K562 (cell line): ENCODE results near the gene RGMB. TPM values are rescaled to one million over a fixed set of nuclear protein-coding genes. Genes with fewer than 3 reads are reported as not detected.
"Not testable (repeated sequence)": the region's sequence is repeated elsewhere in the genome, so short reads cannot be mapped to it uniquely, and the experiment has no call there.

Experiments used
- ATAC-seq: fragments of 200-7000 bp; cut with Tn5 transposase; 3 replicates; pipeline ENCODE4 v1.9.1; 2020; ENCODE audit warnings: moderate library complexity
- BruUV-seq: library from RNA; stranded (reverse); fragments of 400-500 nt; replicated peaks from 2 replicates; lab custom pipeline; 2021; lab: Mats Ljungman, UMichigan
- CTCF ChIA-PET: fragments of 300-600 bp; formaldehyde crosslinking; extraction: SDS; loops from one replicate; lab custom pipeline; 2021; ENCODE audit warnings: low intra/inter-chr PET ratio; lab: Yijun Ruan, JAX
- POLR2A ChIA-PET: fragments of 300-600, 350-650 bp; sonication (Branson Sonifier 250); formaldehyde crosslinking; extraction: SDS; loops from one replicate; lab custom pipeline; 2021; ENCODE audit warnings: antibody characterized with exemption, inconsistent platforms; lab: Yijun Ruan, JAX
- DNase-seq, 4 experiments: peaks; one replicate each; pipeline versions ENCODE4 v3.0.0 to v3.0.0-alpha.2; 2011 to 2018; ENCODE audit warnings: low spot score in 3 of 4, mixed read lengths in 3 of 4; ENCODE audit errors: extremely low read depth in 1 of 4
- FAIRE-seq: peaks from 2 replicates; lab custom pipeline; 2011; peaks lifted over from hg19 to GRCh38; lab: Jason Lieb, UNC
- H2AFZ ChIP-seq: 2 replicates; pipeline ENCODE4 v1.6.0; 2011; ENCODE audit warnings: low read depth, low read length, control low read depth, inconsistent platforms
- H3K27ac ChIP-seq: fragments of 200-600 bp; 3 replicates; pipeline ENCODE4 v1.8.0; 2011; ENCODE audit warnings: low read depth, mild to moderate bottlenecking, control low read depth, inconsistent platforms, low read length, moderate library complexity, mixed read lengths; ENCODE audit errors: extremely low read depth
- H3K27me3 ChIP-seq, 2 experiments: fragments of 300-600 bp in 1 of 2; 2 replicates in 1 of 2; 3 replicates in 1 of 2; pipeline versions ENCODE4 v1.6.0 to v1.8.0; 2011; ENCODE audit warnings: inconsistent platforms in 2 of 2, low read length in 2 of 2, mild to moderate bottlenecking in 1 of 2, mixed read lengths in 1 of 2, moderate library complexity in 1 of 2; ENCODE audit not compliant: control insufficient read depth in 2 of 2, insufficient read depth in 2 of 2
- H3K36me3 ChIP-seq: fragments of 300-600 bp; 3 replicates; pipeline ENCODE4 v1.8.0; 2011; ENCODE audit warnings: mild to moderate bottlenecking, low read length, inconsistent platforms; ENCODE audit not compliant: control insufficient read depth, insufficient read depth
- H3K4me1 ChIP-seq, 2 experiments: fragments of 200-600 bp in 1 of 2; replicated peaks in 1 of 2; 2 replicates in 1 of 2; 3 replicates in 1 of 2; pipeline versions ENCODE4 v1.5.1 to v1.8.0; 2011; ENCODE audit warnings: inconsistent platforms in 2 of 2, low read length in 2 of 2, mild to moderate bottlenecking in 1 of 2, mixed read lengths in 1 of 2, moderate library complexity in 1 of 2; ENCODE audit not compliant: control insufficient read depth in 2 of 2, insufficient read depth in 2 of 2
- H3K4me2 ChIP-seq: 2 replicates; pipeline ENCODE4 v1.6.1; 2011; ENCODE audit warnings: low read length, control low read depth, inconsistent platforms, mixed read lengths; ENCODE audit not compliant: insufficient read depth
- H3K4me3 ChIP-seq: fragments of 200-600 bp; sonication (generic), shearing (Covaris generic); 2 replicates; pipeline ENCODE4 v1.5.1; 2016; ENCODE audit warnings: control low read depth, inconsistent platforms
- H3K79me2 ChIP-seq: fragments of 200-600 bp; 3 replicates; pipeline ENCODE4 v1.8.0; 2011; ENCODE audit warnings: low read length, inconsistent platforms; ENCODE audit not compliant: control insufficient read depth, insufficient read depth
- H3K9ac ChIP-seq, 2 experiments: 2 replicates each; pipeline versions ENCODE4 v1.6.0 to v1.6.1; 2011; ENCODE audit warnings: low read depth in 2 of 2, low read length in 2 of 2, control low read depth in 1 of 2, inconsistent platforms in 1 of 2, mild to moderate bottlenecking in 1 of 2, mixed read lengths in 1 of 2; ENCODE audit not compliant: insufficient read depth in 1 of 2
- H3K9me1 ChIP-seq: one replicate; pipeline ENCODE4 v1.6.0; 2011; ENCODE audit warnings: inconsistent platforms, mild to moderate bottlenecking, low read length, moderate library complexity; ENCODE audit not compliant: control insufficient read depth, insufficient read depth
- H3K9me3 ChIP-seq: replicated peaks from 2 replicates; pipeline ENCODE4 v1.5.1; 2011; ENCODE audit warnings: low read depth, low read length, inconsistent platforms; ENCODE audit not compliant: control insufficient read depth, insufficient read depth
- H4K20me1 ChIP-seq: replicated peaks from 2 replicates; pipeline ENCODE4 v1.6.1; 2011; ENCODE audit warnings: low read length, inconsistent platforms, mixed read lengths; ENCODE audit not compliant: control insufficient read depth, insufficient read depth
- ATF6 ChIP-seq: sonication (generic); formaldehyde crosslinking; IDR thresholded peaks from 2 replicates; pipeline ENCODE4 v1.4.0; 2020; ENCODE audit warnings: mild to moderate bottlenecking, missing genetic modification reagents
- CBX5 ChIP-seq: IDR thresholded peaks from 2 replicates; pipeline ENCODE4 v1.6.1; 2014; ENCODE audit warnings: low read depth, borderline replicate concordance
- CHAMP1 ChIP-seq: fragments of 450-650 bp; IDR thresholded peaks from 2 replicates; pipeline ENCODE4 v1.6.1; 2016; ENCODE audit warnings: mild to moderate bottlenecking
- ESRRB ChIP-seq: fragments of 250-450 bp; sonication (Bioruptor Pico); IDR thresholded peaks from 2 replicates; pipeline ENCODE4 v1.5.0; 2020; ENCODE audit warnings: mild to moderate bottlenecking, moderate library complexity, borderline replicate concordance
- MAFF ChIP-seq: IDR thresholded peaks from 2 replicates; pipeline ENCODE4 v1.6.1; 2012; ENCODE audit warnings: low read length, improper control_type of control experiment
- MAFG ChIP-seq: fragments of 450-650 bp; conservative IDR thresholded peaks from 2 replicates; pipeline ENCODE4 v1.6.1; 2016; ENCODE audit warnings: missing genetic modification characterization, missing compliant biosample characterization
- NELFE ChIP-seq: IDR thresholded peaks from 2 replicates; pipeline ENCODE4 v1.6.1; 2011; ENCODE audit warnings: mild to moderate bottlenecking; ENCODE audit not compliant: insufficient read depth, insufficient read length
- PHB ChIP-seq: fragments of 250-450 bp; sonication (Bioruptor Pico); IDR thresholded peaks from 2 replicates; pipeline ENCODE4 v1.5.0; 2021
- POLR2A ChIP-seq: fragments of 450-650 bp; conservative IDR thresholded peaks from 2 replicates; pipeline ENCODE4 v1.6.1; 2016
- RBM39 ChIP-seq: fragments of 200-400 bp; formaldehyde crosslinking; optimal IDR thresholded peaks from 2 replicates; pipeline ENCODE3; 2018; ENCODE audit warnings: low read depth, low read length
- ZNF316 ChIP-seq: fragments of 450-650 bp; IDR thresholded peaks from 2 replicates; pipeline ENCODE4 v1.6.1; 2016
- WGBS: fragments of 100-300 bp; shearing (Covaris generic); methylation state at CpG from one replicate; pipeline ENCODE4 v1.1.6; 2016; ENCODE audit warnings: low coverage, mixed read lengths; ENCODE audit not compliant: insufficient coverage; ENCODE audit errors: missing lambda C conversion rate; 5-methylcytosine and 5-hydroxymethylcytosine counted together
- in situ Hi-C: fragments of 300-500 bp; cut with MboI; formaldehyde crosslinking; loops from 4 replicates; pipeline ENCODE4 v1.15.0; 2018; ENCODE audit warnings: inconsistent platforms, mixed read lengths
- intact Hi-C: fragments of 100-400 bp; cut with micrococcal nuclease; formaldehyde crosslinking; loops from 2 replicates; pipeline ENCODE4 v1.14.2; 2022
- polyA plus RNA-seq, 8 experiments: library from polyadenylated mRNA; depleted of rRNA in 4 of 8; stranded (reverse) in 5 of 8; unstranded in 3 of 8; fragments of >200 nt; fragmentation: Nextera tagmentation in 2 of 8; fragmentation: Illumina TruSeq in 1 of 8; extraction: Ambion mirVana in 2 of 8; extraction: Trizol in 1 of 8; gene quantifications; 2 replicates each; pipeline versions ENCODE4 v1.2.1 to v1.2.3, GENCODE V29; 2011 to 2014; ENCODE audit warnings: inconsistent platforms in 1 of 8, missing spikeins in 1 of 8
- total RNA-seq, 7 experiments: library from RNA; depleted of rRNA in 6 of 7; stranded (reverse); fragments of >200 nt in 6 of 7; fragmentation: Illumina TruSeq in 2 of 7; extraction: Trizol in 2 of 7; gene quantifications; 2 replicates each; pipeline versions ENCODE4 v1.2.1 to v1.2.3, GENCODE V29; 2011 to 2021; ENCODE audit warnings: low replicate concordance in 1 of 7

RGMB gene
- total and polyA plus RNA-seq, 9 of the 15 experiments (the other 6 are each of a cell fraction or from before 2014, with no cell fraction given), result 0.03 to 0.38 TPM; not detected in 7

GRCh38 chr5:98736753-98737152, 36.7 kb upstream of the RGMB start:
- H3K9me3 ChIP-seq, result no peaks in the 10 kb centered on the region
- no peak overlapping the region for H3K4me3 ChIP-seq
- H2AFZ ChIP-seq, result no peak overlapping the region
- ATAC-seq (no peak), DNase-seq (no peak), FAIRE-seq (no peak)
- H3K36me3 ChIP-seq, result no peaks in the 10 kb centered on the region
- BruUV-seq, result no TSS peak
- TF ChIP-seq MAFG (tag), result 0 out of 2 replicates have a peak, but pooled peaks have one; percentile 16
- no peak for TF ChIP-seq NELFE
- TF ChIP-seq MAFF, result peak; percentile 38; the same call in 1 of the 2 replicates
- TF ChIP-seq RBM39, result no peak
- TF ChIP-seq PHB (CRISPR knock-in tag), result no peak
- TF ChIP-seq CBX5, result no peak
- no peak for TF ChIP-seq POLR2A
- peak; percentile 60 for TF ChIP-seq ZNF316
- TF ChIP-seq CHAMP1, result no peak
- TF ChIP-seq ATF6 (CRISPR knock-in tag), result no peak
- TF ChIP-seq ESRRB, result no peak
- no peaks in the 10 kb centered on the region for H3K9me1 ChIP-seq
- H3K27ac ChIP-seq, result no peak overlapping the region
- no peaks in the 10 kb centered on the region for H4K20me1 ChIP-seq
- H3K79me2 ChIP-seq, result no peaks in the 10 kb centered on the region
- no peak overlapping the region for H3K4me2 ChIP-seq
- ChIA-PET POLR2A (no interaction called here), CTCF (no interaction called here)
- no peak overlapping the region for H3K9ac ChIP-seq
- no peaks in the 10 kb centered on the region for H3K27me3 ChIP-seq
- intact Hi-C loops, result no loop called here
- in situ Hi-C loops, result no loop called here
- no peaks in the 10 kb centered on the region for H3K4me1 ChIP-seq

- 1% methylated on average over 9 of the region's 9 CpGs for WGBS
- BruUV-seq, H3K9ac ChIP-seq, H3K9me3 ChIP-seq, CTCF ChIA-PET, H3K27me3 ChIP-seq, H3K79me2 ChIP-seq, DNase-seq, intact Hi-C loops, FAIRE-seq, H3K4me1 ChIP-seq, H3K27ac ChIP-seq, ATAC-seq, POLR2A ChIA-PET, H3K36me3 ChIP-seq, H3K4me2 ChIP-seq, H2AFZ ChIP-seq, H4K20me1 ChIP-seq, H3K9me1 ChIP-seq, H3K4me3 ChIP-seq, in situ Hi-C loops: not testable (repeated sequence)
These were observed 36.0 kb upstream of the RGMB start for GRCh38 chr5:98737441-98737840.
